Esophagus (tissue), 2 donors: ENCODE results near the gene IHH. TPM values are rescaled to one million over a fixed set of nuclear protein-coding genes. Genes with fewer than 3 reads are reported as not detected.

Experiments used
- H3K27ac ChIP-seq, 2 donors: one replicate each; pipeline ENCODE4 v1.5.1; 2013; ENCODE audit warnings: low read depth in 2 of 2, mild to moderate bottlenecking in 2 of 2, inconsistent platforms in 1 of 2, low read length in 1 of 2, moderate library complexity in 1 of 2
- H3K27me3 ChIP-seq, 2 donors: one replicate each; pipeline ENCODE4 v1.6.1; 2013; ENCODE audit warnings: low read length in 2 of 2, control low read depth in 1 of 2, mild to moderate bottlenecking in 1 of 2; ENCODE audit not compliant: insufficient read depth in 2 of 2, control insufficient read depth in 1 of 2
- H3K36me3 ChIP-seq, 2 donors: one replicate each; pipeline ENCODE4 v1.6.1; 2013; ENCODE audit warnings: low read length in 1 of 2; ENCODE audit not compliant: control insufficient read depth in 2 of 2, insufficient read depth in 2 of 2
- H3K4me1 ChIP-seq, 2 donors: one replicate each; pipeline ENCODE4 v1.6.1; 2013; ENCODE audit warnings: low read length in 1 of 2; ENCODE audit not compliant: control insufficient read depth in 2 of 2, insufficient read depth in 2 of 2
- H3K4me3 ChIP-seq, 2 donors: one replicate each; pipeline ENCODE4 v1.5.1; 2013; ENCODE audit warnings: low read length in 2 of 2, mild to moderate bottlenecking in 2 of 2, low read depth in 1 of 2, moderate library complexity in 1 of 2
- H3K9me3 ChIP-seq, 2 donors: one replicate each; pipeline ENCODE4 v1.6.1; 2013; ENCODE audit warnings: mild to moderate bottlenecking in 2 of 2, low read depth in 1 of 2, low read length in 1 of 2, moderate library complexity in 1 of 2; ENCODE audit not compliant: control insufficient read depth in 2 of 2, insufficient read depth in 1 of 2
- WGBS, 2 donors: extraction: QIAGEN DNeasy Blood & Tissue Kit; methylation state at CpG; one replicate each; pipeline ENCODE4 v1.1.7; 2013; 5-methylcytosine and 5-hydroxymethylcytosine counted together
- polyA plus RNA-seq, 2 donors: library from polyadenylated mRNA; stranded (reverse); fragments of 200-250 nt; gene quantifications; one replicate each; pipeline ENCODE4 v1.2.3, GENCODE V29; 2013
- donor health status: healthy with polysubstance abuse.
- donor health status: Bipolar disorder and iron deficiency.

The IHH gene
- polyA plus RNA-seq, 2 donors: 0.06 to 0.31 TPM

DNA sequence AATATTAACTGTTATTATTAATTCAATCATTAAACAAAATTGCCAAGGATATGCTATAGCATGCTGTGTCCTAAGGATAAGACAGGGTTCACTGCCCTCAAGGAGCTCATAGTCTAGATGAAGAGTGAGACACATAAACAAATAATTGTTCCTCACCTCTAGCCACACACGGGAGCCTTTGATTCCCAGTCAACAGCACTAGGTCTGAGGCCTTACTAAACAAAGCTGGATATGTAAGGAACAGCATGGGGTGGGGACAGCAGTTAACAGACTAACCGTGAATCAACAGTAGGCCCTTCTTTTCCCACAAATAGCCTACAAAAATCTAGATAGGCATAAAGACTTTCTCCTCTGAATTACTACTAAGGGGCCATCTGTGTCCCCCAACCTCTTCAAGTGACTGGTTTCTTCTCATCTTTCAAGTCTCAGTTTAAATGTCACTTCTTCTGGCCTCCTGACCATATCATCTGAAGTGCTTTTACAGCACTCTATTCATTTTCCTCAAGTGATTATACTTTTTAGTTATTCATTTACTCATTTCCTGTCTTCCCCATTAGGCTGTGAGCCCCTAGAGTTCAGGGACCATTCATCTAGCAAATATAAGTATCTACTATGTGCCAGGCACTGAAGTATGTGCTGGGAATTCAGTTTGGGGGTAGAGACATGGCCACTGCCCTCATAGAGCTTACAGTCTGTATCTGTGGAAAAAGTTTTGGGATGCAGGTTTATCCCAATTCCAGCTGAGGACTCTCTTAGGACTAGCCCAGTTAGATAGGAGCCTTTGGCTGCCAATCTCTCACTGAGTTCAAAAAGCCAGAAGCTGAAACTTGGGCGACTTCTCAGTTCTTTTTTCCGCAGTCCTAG is 29.9 kb upstream of the IHH start:
- Histone ChIP-seq H3K27ac (no peak overlapping the region), H3K4me1 (no peaks in the 10 kb centered on the region), H3K4me3 (no peak overlapping the region), H3K9me3 (no peaks in the 10 kb centered on the region), H3K27me3 (no peaks in the 10 kb centered on the region), H3K36me3 (no peaks in the 10 kb centered on the region)
- 68 to 78% methylated on average over 4 of the region's 4 CpGs for WGBS, 2 donors

DNA sequence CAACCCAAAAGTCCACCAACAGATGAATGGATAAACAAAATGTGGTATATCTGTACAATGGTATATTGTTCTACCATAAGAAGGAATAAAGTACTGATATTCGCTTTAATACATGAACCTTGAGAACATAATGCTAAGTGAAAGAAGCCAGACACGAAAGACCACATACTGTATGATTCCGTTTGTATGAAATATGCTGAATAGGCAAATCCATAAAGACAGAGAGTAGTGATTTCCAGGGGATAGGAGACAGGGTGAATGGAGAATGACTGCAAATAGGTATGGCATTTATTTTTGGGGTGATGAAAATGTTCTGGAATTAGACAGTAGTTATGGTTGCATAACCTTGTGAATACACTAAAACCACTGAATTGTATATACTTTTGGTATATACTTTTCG is 28.6 kb upstream of the IHH start:
- H3K9me3 ChIP-seq: no peaks in the 10 kb centered on the region
- no peaks in the 10 kb centered on the region for H3K27me3 ChIP-seq
- no peaks in the 10 kb centered on the region for H3K4me1 ChIP-seq
- no peak overlapping the region for H3K27ac ChIP-seq
- no peak overlapping the region for H3K4me3 ChIP-seq
- WGBS, 2 donors: 97 to 99% methylated on average over 4 of the region's 4 CpGs
- no peaks in the 10 kb centered on the region for H3K36me3 ChIP-seq

DNA sequence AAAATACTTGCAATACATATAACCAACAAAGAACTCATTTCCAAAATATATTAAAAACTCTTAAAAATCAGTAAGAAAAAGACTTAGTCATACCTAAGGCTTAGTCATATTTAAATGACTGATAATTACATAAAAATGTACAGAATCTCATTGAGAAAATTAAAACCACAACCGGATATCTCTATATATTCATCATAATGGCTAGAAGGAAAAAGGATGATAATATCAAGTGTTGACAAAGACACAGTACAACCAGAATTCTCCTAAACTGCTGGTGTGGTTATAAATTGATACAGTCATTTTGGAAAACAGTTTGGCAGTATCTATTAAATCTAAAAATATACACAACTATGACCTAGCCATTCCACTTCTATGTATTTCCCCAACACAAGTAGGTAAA is 27.1 kb upstream of the IHH start:
- Histone ChIP-seq H3K9me3 (no peaks in the 10 kb centered on the region), H3K27me3 (no peaks in the 10 kb centered on the region), H3K36me3 (no peaks in the 10 kb centered on the region), H3K27ac (no peak overlapping the region), H3K4me3 (no peak overlapping the region), H3K4me1 (no peaks in the 10 kb centered on the region)
- WGBS, 2 donors: 93 to 97% methylated on average over 1 of the region's 1 CpG

DNA sequence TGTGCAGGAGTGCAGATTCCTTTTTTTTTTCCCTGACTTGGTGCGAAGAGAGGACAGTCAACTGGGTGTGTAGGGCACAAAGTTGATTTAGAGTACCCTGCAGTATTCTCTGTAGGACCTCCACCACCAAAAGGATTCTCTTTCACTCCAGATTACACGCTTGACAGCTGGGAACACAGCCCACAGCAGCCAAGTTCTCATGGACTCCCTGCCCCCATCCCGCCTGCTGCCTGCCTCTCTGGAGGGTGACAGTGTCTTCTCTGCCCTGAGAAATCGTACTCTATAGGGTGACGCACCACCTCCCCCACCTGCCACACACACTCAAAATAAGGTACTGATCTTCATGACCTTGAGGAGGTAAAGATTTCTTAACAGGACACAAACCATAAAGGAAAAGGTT is 26.6 kb upstream of the IHH start:
- no peaks in the 10 kb centered on the region for H3K4me1 ChIP-seq
- no peaks in the 10 kb centered on the region for H3K27me3 ChIP-seq
- H3K27ac ChIP-seq: no peak overlapping the region
- H3K9me3 ChIP-seq: no peaks in the 10 kb centered on the region
- 91 to 93% methylated on average over 5 of the region's 5 CpGs for WGBS, 2 donors
- H3K36me3 ChIP-seq: no peaks in the 10 kb centered on the region
- H3K4me3 ChIP-seq: no peak overlapping the region

DNA sequence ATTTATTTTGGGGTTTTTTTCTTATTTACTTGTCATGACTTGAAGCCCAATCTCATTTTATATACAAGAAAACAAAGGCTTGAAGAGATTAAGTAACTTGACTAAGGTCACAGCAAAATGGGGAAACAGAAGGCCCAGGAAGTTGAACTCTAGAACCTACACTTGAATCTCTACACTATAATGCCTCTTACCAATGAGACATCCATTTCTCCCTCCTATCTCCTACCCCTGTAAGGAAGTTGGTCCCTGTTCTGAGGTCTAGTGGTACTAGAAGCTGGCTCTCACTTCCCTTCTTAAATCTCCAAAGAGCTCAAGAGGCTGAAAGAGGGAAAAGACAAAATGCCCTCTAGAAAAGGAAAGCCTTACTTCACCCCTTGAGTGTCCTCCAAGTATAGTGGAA is 25.5 kb upstream of the IHH start:
- Histone ChIP-seq H3K27ac (no peak overlapping the region), H3K4me1 (no peaks in the 10 kb centered on the region), H3K27me3 (no peaks in the 10 kb centered on the region), H3K36me3 (no peaks in the 10 kb centered on the region), H3K9me3 (no peaks in the 10 kb centered on the region), H3K4me3 (no peak overlapping the region)

DNA sequence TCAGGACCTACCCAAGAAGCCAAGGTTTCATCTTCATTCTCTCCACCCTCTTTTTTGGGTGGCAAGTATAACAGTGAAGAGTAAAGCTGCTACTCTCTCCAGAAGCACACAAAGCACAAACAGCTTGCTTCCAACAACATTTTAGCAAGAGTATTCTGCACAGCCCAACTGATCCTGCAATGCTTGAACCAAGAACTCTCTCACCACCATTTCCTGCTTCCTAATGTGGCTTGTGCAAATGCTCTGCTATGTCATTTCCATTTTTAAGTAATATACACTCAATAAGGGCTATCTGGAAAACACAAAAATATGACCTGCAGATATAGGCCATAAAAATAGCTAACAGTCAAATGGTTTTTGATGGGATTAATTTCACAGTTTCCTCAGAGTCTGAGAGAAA is 24.1 kb upstream of the IHH start:
- Histone ChIP-seq H3K4me3 (no peak overlapping the region), H3K27ac (no peak overlapping the region), H3K27me3 (no peaks in the 10 kb centered on the region), H3K36me3 (no peaks in the 10 kb centered on the region), H3K4me1 (no peaks in the 10 kb centered on the region), H3K9me3 (no peaks in the 10 kb centered on the region)

- Histone ChIP-seq H3K27ac (no peak overlapping the region), H3K36me3 (no peaks in the 10 kb centered on the region), H3K4me3 (no peak overlapping the region), H3K27me3 (no peaks in the 10 kb centered on the region), H3K4me1 (no peaks in the 10 kb centered on the region), H3K9me3 (no peaks in the 10 kb centered on the region)
- 65 to 67% methylated on average over 5 of the region's 5 CpGs for WGBS, 2 donors
Measured at GRCh38 chr2:219082332-219082958, 21.7 kb upstream of the IHH start.

DNA sequence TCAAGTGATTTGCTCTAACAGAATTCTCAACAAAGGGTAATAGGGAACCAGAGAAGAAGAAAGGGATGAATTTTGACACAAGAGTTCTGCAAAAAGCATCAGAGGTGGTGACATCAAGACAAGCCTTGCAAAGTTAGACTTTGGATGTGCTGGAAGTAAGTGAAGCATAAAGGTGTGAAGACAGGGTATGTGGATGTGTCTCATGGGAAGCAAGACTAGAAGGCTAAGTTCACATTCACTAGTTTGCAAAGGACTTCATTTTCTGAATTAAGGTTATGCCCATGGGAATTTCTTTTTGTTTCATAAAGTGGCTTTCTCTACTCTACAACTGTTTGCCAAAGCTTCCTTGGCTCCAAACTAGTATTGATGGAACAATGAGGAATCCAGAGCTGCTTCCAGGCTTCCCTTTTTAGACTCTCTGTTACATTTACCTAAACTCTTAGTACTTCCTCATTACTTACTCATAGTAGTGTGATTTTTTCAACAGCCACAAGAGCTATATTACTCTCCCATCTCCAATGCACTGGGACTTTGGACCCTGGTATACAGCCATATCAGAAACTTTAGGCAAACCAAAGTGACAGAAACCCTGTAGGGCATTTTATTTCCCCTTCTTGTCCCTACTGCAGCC is 21.1 kb upstream of the IHH start:
- H3K4me1 ChIP-seq: no peaks in the 10 kb centered on the region
- H3K36me3 ChIP-seq: peaks cover 0 to 3% of the 10 kb centered on the region in 2 donors
- H3K9me3 ChIP-seq: no peaks in the 10 kb centered on the region
- H3K4me3 ChIP-seq: no peak overlapping the region
- no peak overlapping the region for H3K27ac ChIP-seq
- no peaks in the 10 kb centered on the region for H3K27me3 ChIP-seq

- Histone ChIP-seq H3K4me3 (no peak overlapping the region), H3K27ac (no peak overlapping the region), H3K36me3 (peaks cover 0 to 5% of the 10 kb centered on the region in 2 donors), H3K27me3 (no peaks in the 10 kb centered on the region), H3K4me1 (no peaks in the 10 kb centered on the region), H3K9me3 (no peaks in the 10 kb centered on the region)
- WGBS, 2 donors: 81 to 86% methylated on average over 7 of the region's 7 CpGs
Measured at GRCh38 chr2:219081096-219081495, 20.4 kb upstream of the IHH start.
